Posterior cingulate gyrus (tissue), 11 donors: ENCODE results near the gene CEP131.

Experiments
- DNase-seq, 10 donors: peaks; one replicate each; pipeline versions ENCODE4 v3.0.0 to v3.0.0-alpha.2; 2020 to 2021; ENCODE audit warnings: mixed read lengths in 3 of 10
- intact Hi-C: fragments of 100-400 bp; cut with DNase I; formaldehyde crosslinking; loops from one replicate; pipeline ENCODE4 v1.15.1; 2023

The CEP131 gene

DNA sequence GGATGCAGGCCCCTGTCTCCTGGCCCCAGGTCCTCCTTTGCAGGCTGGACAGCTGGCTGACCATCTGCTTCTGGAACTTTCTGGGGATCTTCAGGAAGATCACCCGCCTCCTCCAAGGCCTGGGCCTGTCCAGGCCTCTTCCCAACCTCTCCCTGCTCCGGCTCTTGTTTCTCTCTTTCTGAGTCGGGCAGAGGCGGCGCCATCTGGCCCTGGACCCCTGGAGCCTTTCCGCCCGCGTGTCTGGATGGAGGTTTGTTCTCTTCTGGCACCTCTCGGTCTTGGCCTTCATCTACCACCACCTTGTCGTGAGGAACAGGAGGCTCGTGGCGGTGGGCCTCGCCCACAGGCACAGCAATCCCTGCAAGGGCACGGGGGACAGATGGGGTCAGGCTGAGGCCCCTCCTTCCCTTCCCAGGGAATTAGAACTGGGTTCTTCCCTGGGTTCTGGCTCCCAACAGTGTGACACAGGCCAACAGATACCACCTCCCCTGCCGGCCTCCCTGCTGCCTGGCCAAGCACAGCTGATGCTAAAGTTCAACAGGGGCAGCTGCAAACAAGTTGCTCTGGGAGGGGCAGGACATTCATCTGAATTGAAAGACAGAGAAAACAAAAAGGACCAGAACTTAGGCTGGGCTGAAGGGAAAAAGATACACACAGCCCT, 29.7 kb upstream of the CEP131 start:
- intact Hi-C loops, result no loop called here
- DNase-seq, result no peak

GRCh38 chr17:81251709-81252301, 29.0 kb upstream of the CEP131 start:
- no peak for DNase-seq
- intact Hi-C loops, result no loop called here

DNA sequence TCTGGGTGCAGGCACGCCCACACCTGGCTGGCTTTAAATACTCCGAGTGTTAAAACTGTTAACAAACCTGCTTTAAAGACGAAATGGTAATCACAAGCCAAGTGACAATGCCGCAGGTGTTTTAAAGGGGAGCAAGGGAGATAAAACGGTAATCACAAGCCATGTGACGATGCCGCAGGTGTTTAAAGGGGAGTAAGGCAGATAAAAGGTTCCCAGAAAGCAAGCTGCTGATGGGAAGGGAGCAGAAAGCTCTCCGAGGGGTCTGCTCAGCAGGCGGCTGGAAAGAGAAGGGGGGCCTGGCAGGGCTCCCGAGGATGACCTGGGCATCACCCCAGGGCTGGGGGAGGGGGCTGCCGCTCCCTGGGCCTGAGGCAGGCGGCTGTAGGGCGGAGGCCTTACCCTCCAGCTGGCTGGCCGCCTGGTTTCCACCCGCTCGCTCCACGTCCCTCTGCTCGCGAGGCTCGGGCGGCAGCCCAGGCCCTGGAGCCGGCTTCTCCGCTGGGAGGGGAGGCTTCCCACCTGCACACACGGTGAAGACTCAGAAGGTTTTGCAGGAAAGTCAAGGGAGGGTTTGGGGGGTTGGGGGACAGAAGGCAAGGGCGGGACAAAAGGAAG, 28.4 kb upstream of the CEP131 start:
- intact Hi-C loops, result no loop called here
- no peak for DNase-seq

- DNase-seq, result peak in 4 of 10 donors; percentile 4 to 81 (median 42)
- intact Hi-C loops, result no loop called here
These were observed 27.7 kb upstream of the CEP131 start for GRCh38 chr17:81250286-81251093.

DNA sequence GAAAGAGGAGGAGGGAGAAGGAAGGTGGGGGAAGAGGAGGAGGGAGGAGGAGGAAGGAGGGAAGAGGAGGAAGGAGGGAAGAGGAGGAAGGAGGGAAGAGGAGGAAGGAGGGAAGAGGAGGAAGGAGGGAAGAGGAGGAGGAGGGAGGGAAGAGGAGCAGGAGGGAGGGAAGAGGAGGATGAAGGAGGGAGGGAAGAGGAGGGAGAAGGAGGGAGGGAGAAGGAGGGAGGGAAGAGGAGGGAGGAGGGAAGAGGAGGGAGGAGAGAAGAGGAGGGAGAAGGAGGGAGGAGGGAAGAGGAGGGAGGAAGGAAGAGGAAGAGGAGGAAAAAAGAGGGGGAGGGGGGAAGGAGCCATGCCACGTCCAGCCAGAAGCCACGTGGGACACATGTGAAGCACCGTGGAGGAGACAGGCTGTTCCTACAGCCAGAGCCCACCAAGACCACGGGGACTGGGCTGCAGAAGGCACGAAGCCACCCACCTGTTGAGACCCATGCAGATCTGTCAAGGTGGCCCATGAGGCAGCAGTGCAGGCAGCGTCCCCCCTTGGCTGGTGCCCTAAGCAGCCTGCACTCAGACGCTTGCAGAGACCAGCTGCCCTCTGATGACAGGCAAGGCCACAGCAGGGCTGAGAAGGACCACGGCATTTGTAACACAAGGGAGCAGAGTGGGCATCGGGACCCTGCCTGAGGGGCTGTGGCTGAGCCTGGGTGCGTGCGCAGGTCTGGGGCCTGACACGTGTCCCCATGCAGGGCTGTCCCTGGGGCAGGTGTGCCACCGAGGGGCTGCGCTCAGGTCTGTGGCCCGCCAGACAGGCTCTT, 26.7 kb upstream of the CEP131 start:
- intact Hi-C loops, result no loop called here
- DNase-seq, result peak in 4 of 10 donors; percentile 6 to 68 (median 38)

GRCh38 chr17:81248649-81249048, 25.9 kb upstream of the CEP131 start:
- peak in 5 of 10 donors; percentile 6 to 80 (median 39) for DNase-seq
- intact Hi-C loops, result no loop called here

DNA sequence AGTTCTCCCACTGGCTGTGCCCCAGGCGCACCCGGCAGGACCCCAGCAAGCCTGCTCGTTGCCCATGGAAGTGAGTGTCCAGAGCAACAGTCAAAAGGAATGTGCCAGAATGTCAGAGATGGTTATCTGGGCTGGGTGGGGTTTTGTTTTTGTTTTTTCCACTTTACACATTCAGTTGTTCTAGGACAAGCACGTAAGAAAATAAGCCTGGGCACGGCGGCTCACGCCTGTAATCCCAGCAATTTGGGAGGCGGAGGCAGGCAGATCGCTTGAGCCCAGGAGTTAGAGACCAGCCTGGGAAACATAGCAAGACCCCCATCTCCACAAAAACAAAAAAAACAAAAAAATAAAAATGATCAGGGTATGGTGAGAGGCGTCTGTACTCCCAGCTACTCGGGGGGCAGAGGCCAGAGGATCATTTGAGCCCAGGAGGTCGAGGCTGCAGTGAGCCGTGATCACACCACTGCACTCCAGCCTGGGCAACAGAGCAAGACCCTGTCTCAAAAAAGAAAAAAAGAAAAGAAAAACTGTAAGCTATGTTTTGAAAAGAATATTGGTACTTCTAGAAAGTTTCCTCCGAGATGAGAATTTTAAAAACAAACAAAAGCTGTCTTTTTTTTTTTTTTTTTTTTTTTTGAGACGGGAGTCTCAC, 24.7 kb upstream of the CEP131 start:
- peak in 2 of 10 donors; percentile 51 to 74 for DNase-seq
- intact Hi-C loops, result no loop called here

DNA sequence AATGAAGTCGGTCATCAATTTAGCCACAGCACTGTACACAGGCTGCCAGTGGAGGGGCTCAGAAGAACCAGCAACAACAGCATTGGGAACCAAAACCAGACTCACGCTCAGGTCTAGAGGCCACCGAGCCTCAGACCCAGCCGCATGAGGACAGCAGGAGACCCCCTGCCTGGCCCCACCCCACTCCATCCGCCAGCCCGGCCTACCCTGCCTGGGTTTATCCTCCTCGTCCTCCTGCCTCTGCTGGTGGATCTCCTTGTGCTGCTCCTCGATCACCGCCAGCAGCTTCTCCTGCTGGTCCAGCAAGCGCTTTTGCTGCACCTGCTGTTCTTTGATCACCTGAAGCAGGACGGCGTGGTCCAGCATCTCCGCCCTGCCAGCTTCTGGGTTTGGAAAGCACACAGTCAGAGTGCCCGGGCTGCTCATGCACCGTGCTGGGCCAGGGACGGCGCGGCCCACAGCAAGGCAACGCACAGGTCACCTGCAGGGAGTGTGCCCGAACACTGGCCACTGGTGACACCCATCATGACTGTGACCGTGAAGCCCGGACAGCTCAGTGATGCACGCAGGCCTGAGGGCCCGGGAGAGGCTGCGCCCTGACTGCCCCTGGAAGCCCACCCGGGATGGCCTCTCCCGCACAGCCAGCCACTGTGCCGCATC, 24.0 kb upstream of the CEP131 start:
- peak in 4 of 10 donors; percentile 4 to 83 (median 61) for DNase-seq
- intact Hi-C loops, result no loop called here

GRCh38 chr17:81246343-81246670, 23.5 kb upstream of the CEP131 start:
- intact Hi-C loops, result no loop called here
- DNase-seq, result peak in 3 of 10 donors; percentile 4 to 57 (median 43)

GRCh38 chr17:81245665-81246342, 23.0 kb upstream of the CEP131 start:
- peak in 3 of 10 donors; percentile 3 to 79 (median 77) for DNase-seq
- intact Hi-C loops, result no loop called here

- peak in 3 of 10 donors; percentile 7 to 78 (median 75) for DNase-seq
- intact Hi-C loops, result no loop called here
These were observed 22.4 kb upstream of the CEP131 start for GRCh38 chr17:81245024-81245664.

- DNase-seq, result peak in 3 of 10 donors; percentile 5 to 80 (median 68)
- intact Hi-C loops, result loop anchor here (5.0 kb wide), 1 partner anchor 102 kb away; no protein-coding TSS in a partner anchor
These were observed 21.7 kb upstream of the CEP131 start for GRCh38 chr17:81244358-81245023.

DNA sequence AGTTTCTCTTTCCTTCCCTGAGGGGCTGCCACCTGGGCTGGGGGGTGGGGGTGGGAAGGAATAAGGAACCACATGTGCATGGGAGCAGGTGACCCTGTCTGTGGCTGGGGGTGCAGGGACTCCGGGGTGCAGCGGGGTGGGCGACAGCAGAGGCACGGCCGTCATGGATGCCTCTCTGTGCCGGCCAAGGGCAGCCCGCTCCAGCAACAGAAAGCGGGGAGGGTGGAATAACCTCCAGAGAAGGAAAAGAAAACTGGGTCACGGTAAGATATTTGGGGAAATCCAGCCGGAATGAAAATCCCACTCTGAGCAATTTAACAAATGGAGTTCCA, 20.5 kb upstream of the CEP131 start:
- intact Hi-C loops, result loop anchor here (5.0 kb wide), 1 partner anchor 101 kb away; no protein-coding TSS in a partner anchor
- peak in 1 of 10 donors; percentile 3 for DNase-seq

DNA sequence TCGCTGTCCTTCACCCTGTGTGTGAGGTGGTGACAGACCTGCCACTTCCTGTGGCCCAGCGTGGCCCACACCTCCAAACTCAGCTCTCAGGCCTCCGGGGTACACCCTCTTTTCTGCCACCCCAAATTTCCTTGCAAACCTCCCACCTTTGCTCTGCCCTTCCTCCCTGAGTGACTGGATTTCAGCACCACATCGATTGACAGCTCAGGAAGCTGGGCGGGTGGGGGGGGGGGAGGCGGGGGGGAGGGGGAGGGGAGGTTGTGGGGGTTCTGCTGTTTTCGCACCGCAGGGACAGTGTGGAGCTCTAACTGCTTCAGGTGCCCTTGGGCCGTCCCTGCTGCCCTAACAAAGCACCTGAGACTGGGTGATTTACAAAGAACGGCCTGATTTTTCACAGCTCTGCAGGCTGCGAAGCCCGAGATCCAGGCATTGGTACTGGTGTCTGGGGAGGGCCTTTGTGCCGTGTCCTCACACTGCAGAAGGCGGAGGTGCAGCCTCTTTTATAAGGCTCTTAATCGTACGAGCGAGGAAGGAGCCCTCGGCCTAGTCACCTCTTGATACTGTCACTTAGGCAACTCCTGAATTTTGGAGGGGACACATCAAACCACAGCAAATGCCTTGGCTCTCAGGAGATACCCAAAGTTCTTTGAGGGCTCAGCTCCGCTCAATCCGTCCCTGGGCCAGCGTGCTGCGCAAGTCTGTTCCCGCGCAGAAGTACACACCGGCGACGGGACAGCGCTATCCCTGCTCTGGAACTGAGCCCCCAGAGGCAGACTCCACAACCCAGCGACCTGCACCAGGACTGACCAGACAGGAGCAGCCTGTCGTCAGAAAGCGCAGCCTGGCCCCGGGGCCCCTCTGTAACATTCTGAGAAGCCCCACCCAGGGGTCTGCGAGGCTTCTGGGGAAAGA, 19.9 kb upstream of the CEP131 start:
- intact Hi-C loops, result loop anchor here (5.0 kb wide), 1 partner anchor 100 kb away; no protein-coding TSS in a partner anchor
- peak in 1 of 10 donors; percentile 86 for DNase-seq

DNA sequence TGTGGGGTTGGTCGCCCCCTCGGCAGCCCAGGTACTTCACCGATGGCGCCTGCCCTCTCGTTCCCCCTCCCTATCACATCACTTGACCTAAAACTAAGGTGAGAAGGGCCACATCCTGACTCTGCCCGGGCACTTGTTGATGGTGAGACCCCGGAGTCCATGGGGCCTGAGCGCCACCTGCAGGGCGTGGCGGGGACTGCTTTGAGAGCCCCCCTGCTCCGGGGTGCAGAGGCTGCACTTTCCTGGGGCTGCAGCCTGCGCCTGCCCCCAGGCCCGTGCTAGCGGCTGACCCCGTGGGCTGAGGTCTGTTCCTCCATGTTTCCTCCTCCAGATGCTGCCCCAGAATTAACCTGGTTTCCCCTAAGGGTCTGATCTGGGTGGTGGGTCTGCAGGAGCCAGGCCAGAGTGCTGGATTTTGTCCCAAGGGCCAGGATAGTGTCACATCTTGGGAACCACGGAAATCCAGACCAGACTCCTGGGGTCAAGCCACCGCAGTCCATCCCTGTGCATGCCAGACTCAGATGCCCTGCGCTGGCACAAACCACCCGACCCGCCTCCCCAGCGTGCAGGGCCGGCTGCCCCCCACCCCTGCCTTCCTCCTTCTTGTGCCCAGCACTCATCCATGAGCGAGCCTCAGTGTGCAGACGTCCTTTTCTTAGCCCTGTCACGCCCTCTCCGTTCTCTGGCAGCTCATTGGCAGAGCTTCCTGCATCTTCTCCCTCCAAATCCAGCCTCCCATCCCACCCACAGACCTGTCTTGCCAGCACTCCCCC, 19.1 kb upstream of the CEP131 start:
- intact Hi-C loops, result loop anchor here (5.0 kb wide), 1 partner anchor 100 kb away; no protein-coding TSS in a partner anchor
- DNase-seq, result peak in 7 of 10 donors; percentile 51 to 94 (median 67)
